ENCODE measurements around the gene SLC35F6. TPM values are rescaled to one million over a fixed set of nuclear protein-coding genes. Genes with fewer than 3 reads are reported as not detected.

Gene SLC35F6
- polyA plus RNA-seq, 1 donor from 2014 or later: 10.8 TPM

DNA sequence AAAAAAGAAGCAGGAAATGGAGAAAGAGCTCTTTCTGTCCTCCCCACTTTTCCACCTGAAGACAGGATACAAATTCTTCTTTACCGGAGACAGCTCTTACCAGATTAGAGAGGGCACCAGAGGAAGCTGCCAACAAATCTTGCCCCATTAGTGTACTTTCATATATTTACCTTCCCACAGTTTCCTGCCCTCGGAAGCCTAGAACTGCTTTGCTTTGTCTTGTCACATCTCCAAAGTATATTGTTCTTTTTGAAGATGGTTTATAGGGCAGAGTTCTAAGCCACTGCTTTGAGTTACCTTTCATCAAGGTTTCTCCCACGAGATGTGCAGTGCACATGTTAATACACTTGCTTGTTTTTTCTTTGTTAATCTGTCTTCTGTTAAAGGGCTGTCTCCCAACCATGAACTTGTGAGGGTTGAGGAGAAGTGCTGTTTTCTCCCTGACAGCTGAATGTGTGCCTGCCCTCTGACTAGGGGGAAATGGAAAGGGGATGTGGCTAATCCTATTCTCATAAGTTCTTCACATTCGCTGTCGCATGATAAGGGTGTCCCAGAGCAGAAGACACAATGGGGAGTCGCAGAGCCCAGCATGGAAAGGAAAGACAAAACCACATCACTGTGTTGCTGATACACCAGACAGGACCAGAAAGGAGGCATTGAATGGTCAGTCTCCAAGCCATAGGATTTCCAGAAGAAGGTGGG is 45.9 kb downstream of the SLC35F6 start:
- Histone ChIP-seq H4K20me1 (ENCODE audit: insufficient read depth) (no peaks in the 10 kb centered on the region), H3K4me2 (ENCODE audit: low read length) (no peak overlapping the region), H3K9me2 (ENCODE audit: insufficient read depth, low read length) (no peaks in the 10 kb centered on the region), H3K27ac (ENCODE audit: low read length) (no peak overlapping the region), H3K9ac (ENCODE audit: low read length) (no peak overlapping the region), H3F3A (ENCODE audit: insufficient read depth, low read length, poor library complexity, severe bottlenecking) (no peaks in the 10 kb centered on the region), H2AFZ (ENCODE audit: low read depth, low read length) (no peak overlapping the region), H3K27me3 (ENCODE audit: insufficient read depth, low read depth, low read length) (no peaks in the 10 kb centered on the region), H3K79me2 (replicated peaks; ENCODE audit: insufficient read depth, low read length) (no peaks in the 10 kb centered on the region), H3K9me3 (ENCODE audit: low read length) (no peaks in the 10 kb centered on the region), H3K4me3 (ENCODE audit: low read length) (no peak overlapping the region), H3K36me3 (ENCODE audit: insufficient read depth, low read length) (no peaks in the 10 kb centered on the region)
- TF ChIP-seq TAF1 (IDR thresholded peaks at IDR 0.05; ENCODE audit: low read depth) (no peak), MXI1 (conservative IDR thresholded peaks at IDR 0.05; ENCODE audit: poor library complexity, severe bottlenecking) (no peak)

GRCh38 chr2:26811261-26811660 is 47.2 kb downstream of the SLC35F6 start:
- TF ChIP-seq MXI1 (conservative IDR thresholded peaks at IDR 0.05; ENCODE audit: poor library complexity, severe bottlenecking): no peak
- TF ChIP-seq EP300 (conservative IDR thresholded peaks at IDR 0.05; ENCODE audit: poor library complexity, severe bottlenecking): no peak
- TF ChIP-seq TAF1 (IDR thresholded peaks at IDR 0.05; ENCODE audit: low read depth): no peak
- TF ChIP-seq POLR2AphosphoS5 (IDR thresholded peaks at IDR 0.05): no peak
- TF ChIP-seq SMC3 (conservative IDR thresholded peaks at IDR 0.05; ENCODE audit: poor library complexity): no peak
- TF ChIP-seq, protein P1, sequence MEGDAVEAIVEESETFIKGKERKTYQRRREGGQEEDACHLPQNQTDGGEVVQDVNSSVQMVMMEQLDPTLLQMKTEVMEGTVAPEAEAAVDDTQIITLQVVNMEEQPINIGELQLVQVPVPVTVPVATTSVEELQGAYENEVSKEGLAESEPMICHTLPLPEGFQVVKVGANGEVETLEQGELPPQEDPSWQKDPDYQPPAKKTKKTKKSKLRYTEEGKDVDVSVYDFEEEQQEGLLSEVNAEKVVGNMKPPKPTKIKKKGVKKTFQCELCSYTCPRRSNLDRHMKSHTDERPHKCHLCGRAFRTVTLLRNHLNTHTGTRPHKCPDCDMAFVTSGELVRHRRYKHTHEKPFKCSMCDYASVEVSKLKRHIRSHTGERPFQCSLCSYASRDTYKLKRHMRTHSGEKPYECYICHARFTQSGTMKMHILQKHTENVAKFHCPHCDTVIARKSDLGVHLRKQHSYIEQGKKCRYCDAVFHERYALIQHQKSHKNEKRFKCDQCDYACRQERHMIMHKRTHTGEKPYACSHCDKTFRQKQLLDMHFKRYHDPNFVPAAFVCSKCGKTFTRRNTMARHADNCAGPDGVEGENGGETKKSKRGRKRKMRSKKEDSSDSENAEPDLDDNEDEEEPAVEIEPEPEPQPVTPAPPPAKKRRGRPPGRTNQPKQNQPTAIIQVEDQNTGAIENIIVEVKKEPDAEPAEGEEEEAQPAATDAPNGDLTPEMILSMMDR (IDR thresholded peaks at IDR 0.05; ENCODE audit: poor library complexity, severe bottlenecking): no peak
- no peak for TF ChIP-seq EZH2 (IDR thresholded peaks at IDR 0.05; ENCODE audit: borderline replicate concordance, insufficient read depth, low read length, poor library complexity, severe bottlenecking)
- no peak for TF ChIP-seq RAD21 (conservative IDR thresholded peaks at IDR 0.05)
- TF ChIP-seq, protein P2, sequence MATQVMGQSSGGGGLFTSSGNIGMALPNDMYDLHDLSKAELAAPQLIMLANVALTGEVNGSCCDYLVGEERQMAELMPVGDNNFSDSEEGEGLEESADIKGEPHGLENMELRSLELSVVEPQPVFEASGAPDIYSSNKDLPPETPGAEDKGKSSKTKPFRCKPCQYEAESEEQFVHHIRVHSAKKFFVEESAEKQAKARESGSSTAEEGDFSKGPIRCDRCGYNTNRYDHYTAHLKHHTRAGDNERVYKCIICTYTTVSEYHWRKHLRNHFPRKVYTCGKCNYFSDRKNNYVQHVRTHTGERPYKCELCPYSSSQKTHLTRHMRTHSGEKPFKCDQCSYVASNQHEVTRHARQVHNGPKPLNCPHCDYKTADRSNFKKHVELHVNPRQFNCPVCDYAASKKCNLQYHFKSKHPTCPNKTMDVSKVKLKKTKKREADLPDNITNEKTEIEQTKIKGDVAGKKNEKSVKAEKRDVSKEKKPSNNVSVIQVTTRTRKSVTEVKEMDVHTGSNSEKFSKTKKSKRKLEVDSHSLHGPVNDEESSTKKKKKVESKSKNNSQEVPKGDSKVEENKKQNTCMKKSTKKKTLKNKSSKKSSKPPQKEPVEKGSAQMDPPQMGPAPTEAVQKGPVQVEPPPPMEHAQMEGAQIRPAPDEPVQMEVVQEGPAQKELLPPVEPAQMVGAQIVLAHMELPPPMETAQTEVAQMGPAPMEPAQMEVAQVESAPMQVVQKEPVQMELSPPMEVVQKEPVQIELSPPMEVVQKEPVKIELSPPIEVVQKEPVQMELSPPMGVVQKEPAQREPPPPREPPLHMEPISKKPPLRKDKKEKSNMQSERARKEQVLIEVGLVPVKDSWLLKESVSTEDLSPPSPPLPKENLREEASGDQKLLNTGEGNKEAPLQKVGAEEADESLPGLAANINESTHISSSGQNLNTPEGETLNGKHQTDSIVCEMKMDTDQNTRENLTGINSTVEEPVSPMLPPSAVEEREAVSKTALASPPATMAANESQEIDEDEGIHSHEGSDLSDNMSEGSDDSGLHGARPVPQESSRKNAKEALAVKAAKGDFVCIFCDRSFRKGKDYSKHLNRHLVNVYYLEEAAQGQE (IDR thresholded peaks at IDR 0.05; ENCODE audit: borderline replicate concordance): no peak

More at GRCh38 chr2:26811261-26811660, 47.2 kb downstream of the SLC35F6 start:
- H3K9ac ChIP-seq (ENCODE audit: low read length): no peak overlapping the region
- no peaks in the 10 kb centered on the region for H3K9me3 ChIP-seq (ENCODE audit: low read length)
- no peaks in the 10 kb centered on the region for H3K36me3 ChIP-seq (ENCODE audit: insufficient read depth, low read length)
- no peak overlapping the region for H3K27ac ChIP-seq (ENCODE audit: low read length)
- H3K27me3 ChIP-seq (ENCODE audit: insufficient read depth, low read depth, low read length): no peaks in the 10 kb centered on the region
- H2AFZ ChIP-seq (ENCODE audit: low read depth, low read length): no peak overlapping the region
- no peaks in the 10 kb centered on the region for H3K79me2 ChIP-seq (replicated peaks; ENCODE audit: insufficient read depth, low read length)
- H4K20me1 ChIP-seq (ENCODE audit: insufficient read depth): no peaks in the 10 kb centered on the region
- no peaks in the 10 kb centered on the region for H3K9me2 ChIP-seq (ENCODE audit: insufficient read depth, low read length)
- no peak overlapping the region for H3K4me3 ChIP-seq (ENCODE audit: low read length)
- no peaks in the 10 kb centered on the region for H3F3A ChIP-seq (ENCODE audit: insufficient read depth, low read length, poor library complexity, severe bottlenecking)
- H3K4me2 ChIP-seq (ENCODE audit: low read length): no peak overlapping the region
